GM19023 (cell line): ENCODE data around the gene VEGFD.

Experiments used
- ATAC-seq: cut with Tn5 transposase; IDR thresholded peaks from one replicate; pipeline ENCODE4 v1.9.1; 2021; ENCODE audit warnings: mild to moderate bottlenecking, moderate library complexity; ENCODE audit not compliant: unreplicated experiment

Gene VEGFD

GRCh38 chrX:15384304-15384703 is at the start of gene VEGFD:
VEGFD (minus strand) TSS chrX:15384413; CDS start chrX:15383946, 467 bp downstream.
- ATAC-seq, result no peak

GRCh38 chrX:15430584-15430983 is 46.4 kb upstream of the VEGFD start:
- no peak for ATAC-seq

- no peak for ATAC-seq
These were observed 45.9 kb upstream of the VEGFD start for GRCh38 chrX:15430076-15430475.

- no peak for ATAC-seq
These were observed 40.8 kb upstream of the VEGFD start for GRCh38 chrX:15425024-15425423.

- no peak for ATAC-seq
These were observed 34.5 kb upstream of the VEGFD start for GRCh38 chrX:15418707-15419181.

- ATAC-seq, result no peak
These were observed 34.0 kb upstream of the VEGFD start for GRCh38 chrX:15418041-15418706.

GRCh38 chrX:15416133-15416993 is 32.1 kb upstream of the VEGFD start:
- no peak for ATAC-seq

GRCh38 chrX:15413101-15413500 is 28.9 kb upstream of the VEGFD start:
- ATAC-seq, result no peak

GRCh38 chrX:15410947-15411346 is 26.7 kb upstream of the VEGFD start:
- no peak for ATAC-seq

GRCh38 chrX:15410430-15410829 is 26.2 kb upstream of the VEGFD start:
- ATAC-seq, result no peak

GRCh38 chrX:15405846-15406245 is 21.6 kb upstream of the VEGFD start:
- no peak for ATAC-seq

GRCh38 chrX:15404401-15405096 is 20.3 kb upstream of the VEGFD start:
- ATAC-seq, result no peak

- ATAC-seq, result no peak
These were observed 17.2 kb upstream of the VEGFD start for GRCh38 chrX:15401378-15401777.

GRCh38 chrX:15399962-15400391 is 15.8 kb upstream of the VEGFD start:
- no peak for ATAC-seq

GRCh38 chrX:15398874-15399273 is 14.7 kb upstream of the VEGFD start:
- no peak for ATAC-seq

- ATAC-seq, result no peak
These were observed 11.6 kb upstream of the VEGFD start for GRCh38 chrX:15395789-15396188.

GRCh38 chrX:15391850-15392249 is 7.6 kb upstream of the VEGFD start:
- no peak for ATAC-seq

GRCh38 chrX:15382813-15383212 is 1.4 kb downstream of the VEGFD start:
- no peak for ATAC-seq

- no peak for ATAC-seq
These were observed 7.3 kb downstream of the VEGFD start for GRCh38 chrX:15376956-15377355.

GRCh38 chrX:15373976-15374375 is 10.2 kb downstream of the VEGFD start:
- no peak for ATAC-seq
